Measurements from ENCODE around the gene RCVRN. TPM values are rescaled to one million over a fixed set of nuclear protein-coding genes. Genes with fewer than 3 reads are reported as not detected.

The RCVRN gene
- total RNA-seq, 1 donor from 2014 or later: not detected

- Histone ChIP-seq H3K4me1 (no peaks in the 10 kb centered on the region), H3K4me3 (no peak overlapping the region), H3K27ac (no peak overlapping the region), H3K36me3 (peaks cover 48% of the 10 kb centered on the region), H3K27me3 (ENCODE audit: low read depth) (no peaks in the 10 kb centered on the region), H3K9me3 (no peaks in the 10 kb centered on the region)
- DNase-seq (no peak), ATAC-seq (no peak)
- no peak for TF ChIP-seq CTCF (IDR thresholded peaks at IDR 0.05)
- intact Hi-C loops (cut with DNase I): no loop called here
These were observed 12.1 kb upstream of the RCVRN start for GRCh38 chr17:9917131-9917530.

- intact Hi-C loops (cut with DNase I): no loop called here
- Histone ChIP-seq H3K4me1 (no peaks in the 10 kb centered on the region), H3K36me3 (peaks cover 45% of the 10 kb centered on the region), H3K9me3 (no peaks in the 10 kb centered on the region), H3K27ac (no peak overlapping the region), H3K27me3 (ENCODE audit: low read depth) (no peaks in the 10 kb centered on the region), H3K4me3 (no peak overlapping the region)
- TF ChIP-seq CTCF (IDR thresholded peaks at IDR 0.05): no peak
- ATAC-seq (no peak), DNase-seq (no peak)
These were observed 11.0 kb upstream of the RCVRN start for GRCh38 chr17:9916108-9916507.

GRCh38 chr17:9913476-9913875 is 8.4 kb upstream of the RCVRN start:
- DNase-seq (no peak), ATAC-seq (no peak)
- Histone ChIP-seq H3K4me1 (no peaks in the 10 kb centered on the region), H3K27ac (no peak overlapping the region), H3K4me3 (no peak overlapping the region), H3K36me3 (peaks cover 41% of the 10 kb centered on the region), H3K27me3 (ENCODE audit: low read depth) (no peaks in the 10 kb centered on the region), H3K9me3 (no peaks in the 10 kb centered on the region)
- TF ChIP-seq CTCF (IDR thresholded peaks at IDR 0.05): no peak
- intact Hi-C loops (cut with DNase I): no loop called here

- DNase-seq (no peak), ATAC-seq (no peak)
- no peaks in the 10 kb centered on the region for H3K4me1 ChIP-seq
- no peak overlapping the region for H3K27ac ChIP-seq
- intact Hi-C loops (cut with DNase I): no loop called here
- no peak for TF ChIP-seq CTCF (IDR thresholded peaks at IDR 0.05)
- no peaks in the 10 kb centered on the region for H3K9me3 ChIP-seq
- H3K36me3 ChIP-seq: peaks cover 30% of the 10 kb centered on the region
- H3K4me3 ChIP-seq: no peak overlapping the region
- H3K27me3 ChIP-seq (ENCODE audit: low read depth): no peaks in the 10 kb centered on the region
These were observed 7.3 kb upstream of the RCVRN start for GRCh38 chr17:9912121-9913099.

GRCh38 chr17:9911089-9911488 is 6.0 kb upstream of the RCVRN start:
- TF ChIP-seq CTCF (IDR thresholded peaks at IDR 0.05): no peak
- no peaks in the 10 kb centered on the region for H3K4me1 ChIP-seq
- DNase-seq (no peak), ATAC-seq (no peak)
- peaks cover 17% of the 10 kb centered on the region for H3K36me3 ChIP-seq
- intact Hi-C loops (cut with DNase I): no loop called here
- no peaks in the 10 kb centered on the region for H3K27me3 ChIP-seq (ENCODE audit: low read depth)
- no peaks in the 10 kb centered on the region for H3K9me3 ChIP-seq
- no peak overlapping the region for H3K27ac ChIP-seq
- H3K4me3 ChIP-seq: no peak overlapping the region
